ENCODE results near the gene TMEM123.

Gene TMEM123

DNA sequence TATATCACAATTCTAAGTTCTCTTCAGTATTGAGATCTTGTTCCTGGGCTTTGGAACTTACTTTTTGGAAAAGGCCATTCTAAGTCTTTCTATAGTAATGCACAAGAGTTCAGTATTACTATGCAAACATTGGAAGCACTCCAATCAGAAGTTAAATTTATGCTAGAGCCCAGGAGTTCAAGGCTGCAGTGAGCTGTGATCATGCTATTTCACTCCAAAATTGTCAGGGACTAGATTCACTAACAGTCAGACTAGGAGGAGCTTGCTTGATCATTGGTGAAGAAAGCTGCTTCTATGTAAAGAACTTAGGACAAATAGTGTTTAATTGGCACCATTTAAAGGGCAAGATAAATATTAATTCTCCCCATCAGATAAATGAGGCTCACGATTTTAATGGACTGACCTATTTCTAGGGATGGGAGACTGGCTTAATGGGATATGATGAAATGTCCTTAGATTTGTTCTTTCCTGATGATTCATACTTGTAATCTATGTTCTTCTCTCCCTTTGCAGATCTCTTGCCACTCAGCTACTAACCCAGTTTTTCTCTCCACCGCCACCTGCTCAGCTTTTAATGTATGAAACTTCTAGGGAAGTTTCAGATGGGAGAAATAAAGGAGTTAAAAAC, 32.6 kb upstream of the TMEM123 start:
- H3K36me3 Mint-ChIP-seq, result no peaks in the 10 kb centered on the region
- no peak overlapping the region for H3K27ac Mint-ChIP-seq
- no peak for ATAC-seq (ENCODE audit: low read depth)
- H3K9me3 Mint-ChIP-seq, result no peaks in the 10 kb centered on the region
- H3K4me3 Mint-ChIP-seq, result no peak overlapping the region
- peaks cover 8% of the 10 kb centered on the region for H3K4me1 Mint-ChIP-seq
- H3K27me3 Mint-ChIP-seq, result peaks cover 10% of the 10 kb centered on the region
- DNase-seq (ENCODE audit: low spot score in 2 of 2), result no peak

DNA sequence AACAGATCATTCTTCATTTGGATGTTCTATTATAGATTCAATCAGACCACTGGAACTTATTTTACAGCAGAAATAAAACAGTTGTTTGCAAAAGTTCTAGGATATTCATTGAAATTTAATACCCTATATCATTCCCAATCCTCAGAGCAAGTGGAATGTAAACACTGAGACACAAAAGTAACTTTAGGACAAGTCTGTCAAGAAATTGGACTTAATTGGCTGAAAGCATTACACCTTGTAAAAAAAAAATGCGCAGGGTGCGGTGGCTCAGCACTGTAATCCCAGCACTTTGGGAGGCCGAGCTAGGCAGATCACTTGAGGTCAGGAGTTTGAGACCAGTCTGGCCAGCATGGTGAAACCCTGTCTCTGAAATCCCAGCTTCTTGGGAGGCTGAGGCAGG, 29.9 kb upstream of the TMEM123 start:
- Mint-ChIP-seq H3K4me3 (no peak overlapping the region), H3K9me3 (no peaks in the 10 kb centered on the region), H3K27ac (no peak overlapping the region), H3K36me3 (no peaks in the 10 kb centered on the region), H3K4me1 (no peaks in the 10 kb centered on the region), H3K27me3 (peaks cover 10% of the 10 kb centered on the region)
- DNase-seq (ENCODE audit: low spot score in 2 of 2) (no peak), ATAC-seq (ENCODE audit: low read depth) (no peak)

DNA sequence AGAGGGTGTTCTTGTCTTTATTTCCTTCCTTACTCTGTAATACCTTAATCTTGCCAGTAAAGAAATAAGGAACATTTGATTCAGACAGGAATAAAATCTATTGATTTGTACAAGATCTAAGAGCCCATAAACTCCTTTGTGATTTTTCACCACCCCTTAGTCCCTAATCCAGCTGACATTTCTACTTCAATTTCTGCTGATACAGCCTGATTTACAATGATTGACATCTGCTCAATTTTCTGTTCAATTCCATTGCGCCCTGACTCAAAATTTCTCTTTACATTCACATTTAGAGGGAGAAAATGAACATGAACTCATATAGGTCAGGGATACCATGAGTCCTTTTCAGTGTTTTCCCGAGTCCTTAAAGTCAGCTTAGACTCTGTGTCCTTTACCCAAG, 27.2 kb upstream of the TMEM123 start:
- Mint-ChIP-seq H3K9me3 (no peaks in the 10 kb centered on the region), H3K4me3 (no peak overlapping the region), H3K4me1 (peaks cover 6% of the 10 kb centered on the region), H3K27ac (no peak overlapping the region), H3K36me3 (no peaks in the 10 kb centered on the region), H3K27me3 (peaks cover 10% of the 10 kb centered on the region)
- no peak for DNase-seq (ENCODE audit: low spot score in 2 of 2)
- no peak for ATAC-seq (ENCODE audit: low read depth)

DNA sequence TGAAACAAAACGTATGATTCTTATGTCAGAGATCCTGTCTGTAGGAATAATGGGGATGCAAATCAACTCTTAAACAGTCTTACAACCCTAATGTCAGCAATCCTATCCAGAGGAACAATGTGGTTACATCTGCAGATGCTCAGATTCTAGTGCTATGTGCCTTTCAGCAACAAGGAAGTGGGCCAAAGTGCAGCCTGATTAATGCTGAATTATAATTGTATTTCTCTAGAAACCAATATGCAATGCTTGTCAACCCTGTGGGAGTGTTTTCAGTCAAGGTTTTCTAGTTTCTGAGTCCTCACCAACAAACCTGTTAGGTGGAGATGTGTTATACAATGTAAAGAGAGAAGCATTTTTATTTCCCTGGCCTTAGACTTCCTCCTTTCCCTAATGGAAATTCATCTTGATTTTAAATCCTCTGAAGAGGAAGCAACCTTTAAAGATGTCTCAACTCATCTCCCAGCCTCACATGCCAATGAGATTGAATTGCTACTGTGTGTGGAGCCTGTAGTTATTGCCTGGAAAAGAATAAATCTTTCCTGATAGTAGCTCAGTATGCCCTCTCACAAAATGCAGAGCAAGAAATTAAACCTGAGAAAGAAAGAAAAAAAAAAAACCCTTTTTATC, 26.2 kb upstream of the TMEM123 start:
- Mint-ChIP-seq H3K27me3 (peaks cover 9% of the 10 kb centered on the region), H3K4me3 (no peak overlapping the region), H3K9me3 (no peaks in the 10 kb centered on the region), H3K36me3 (no peaks in the 10 kb centered on the region), H3K27ac (no peak overlapping the region), H3K4me1 (peaks cover 15% of the 10 kb centered on the region)
- no peak for ATAC-seq (ENCODE audit: low read depth)
- DNase-seq (ENCODE audit: low spot score in 2 of 2), result no peak

DNA sequence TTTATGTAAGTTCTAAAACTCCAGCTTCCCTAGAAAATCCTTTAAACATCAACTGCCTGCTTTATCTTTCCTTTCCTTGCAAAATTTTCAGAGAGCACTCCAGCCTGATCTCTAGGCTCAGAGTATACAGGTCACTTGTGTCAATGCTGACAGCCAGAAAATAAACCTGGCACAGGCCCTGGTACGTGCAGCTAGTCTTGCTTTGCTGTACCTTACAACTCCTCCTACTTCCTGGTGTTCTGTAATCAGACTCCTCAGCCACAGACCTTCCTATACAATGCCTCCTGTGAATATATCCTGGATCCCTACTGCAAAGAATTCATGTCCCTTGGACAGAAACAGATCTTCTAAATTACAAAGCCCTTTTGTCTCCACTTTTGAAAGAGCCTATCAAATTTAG, 24.2 kb upstream of the TMEM123 start:
- ATAC-seq (ENCODE audit: low read depth), result no peak
- no peaks in the 10 kb centered on the region for H3K36me3 Mint-ChIP-seq
- DNase-seq (ENCODE audit: low spot score in 2 of 2), result no peak
- peaks cover 12% of the 10 kb centered on the region for H3K27me3 Mint-ChIP-seq
- peaks cover 18% of the 10 kb centered on the region for H3K4me1 Mint-ChIP-seq
- H3K4me3 Mint-ChIP-seq, result no peak overlapping the region
- no peak overlapping the region for H3K27ac Mint-ChIP-seq
- no peaks in the 10 kb centered on the region for H3K9me3 Mint-ChIP-seq

DNA sequence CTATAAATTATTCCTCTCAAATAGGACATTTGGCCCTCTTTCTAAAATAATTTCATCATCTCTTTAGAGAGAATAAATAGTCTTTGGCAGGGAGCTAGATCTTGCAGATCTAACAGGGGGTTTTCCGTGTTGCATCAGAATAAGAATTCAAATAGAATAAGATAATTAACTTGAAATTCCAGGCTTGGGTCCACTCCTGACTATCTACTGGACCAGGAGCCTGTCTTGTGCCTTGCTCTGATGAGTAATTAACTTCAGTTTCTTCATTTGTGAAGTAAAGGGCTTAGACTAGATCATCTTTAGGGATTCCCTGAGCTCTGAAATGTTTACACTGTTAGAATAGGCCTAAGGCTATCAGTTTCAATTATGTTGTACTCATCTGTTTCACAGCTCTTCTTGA, 23.5 kb upstream of the TMEM123 start:
- peaks cover 18% of the 10 kb centered on the region for H3K4me1 Mint-ChIP-seq

DNA sequence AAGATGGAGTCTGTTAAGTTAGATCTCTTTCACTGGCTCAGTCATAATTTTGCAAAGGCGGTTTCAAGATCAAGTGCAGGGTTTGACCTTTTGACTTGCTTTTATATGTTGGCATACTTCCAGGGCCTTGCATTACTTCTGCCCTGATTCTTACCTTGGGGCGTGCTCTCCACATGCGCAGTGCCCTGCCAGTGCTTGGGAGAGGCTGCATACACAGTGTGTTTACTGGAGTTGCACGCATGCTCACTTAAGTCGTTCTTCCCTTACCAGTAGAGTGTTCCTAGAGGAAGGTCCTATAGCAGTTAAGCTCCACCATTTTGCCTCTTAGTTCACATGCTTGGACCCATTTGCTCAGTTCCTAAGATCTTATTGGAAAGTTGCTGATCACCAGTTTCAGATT, 21.0 kb upstream of the TMEM123 start:
- no peak for DNase-seq (ENCODE audit: low spot score in 2 of 2)

More for the DNA sequence above, 23.5 kb upstream of the TMEM123 start:
- Mint-ChIP-seq H3K36me3 (no peaks in the 10 kb centered on the region), H3K9me3 (no peaks in the 10 kb centered on the region), H3K4me3 (no peak overlapping the region), H3K27me3 (peaks cover 12% of the 10 kb centered on the region), H3K27ac (no peak overlapping the region)
- ATAC-seq (ENCODE audit: low read depth) (no peak), DNase-seq (ENCODE audit: low spot score in 2 of 2) (no peak)

DNA sequence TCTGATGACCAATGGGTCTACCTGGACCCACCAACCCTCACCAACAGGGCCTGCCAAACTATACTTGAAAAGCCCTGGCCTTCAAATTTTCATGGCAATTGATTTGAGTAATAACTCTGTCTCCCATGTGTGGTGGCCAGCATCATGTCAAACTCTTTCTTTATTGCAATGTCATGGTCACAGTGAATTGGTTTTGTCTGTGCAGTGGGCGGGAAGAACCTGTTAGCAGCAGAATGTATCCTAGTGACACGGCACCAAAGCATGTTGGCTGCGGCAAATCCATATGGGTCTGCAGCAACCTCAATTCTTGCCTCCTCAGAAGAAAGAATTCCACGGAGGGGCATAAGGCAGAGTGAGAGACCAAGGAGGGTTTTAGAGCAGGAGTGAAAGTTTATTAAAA, 19.6 kb upstream of the TMEM123 start:
- Mint-ChIP-seq H3K27me3 (peaks cover 6% of the 10 kb centered on the region), H3K9me3 (no peaks in the 10 kb centered on the region), H3K4me1 (peaks cover 26% of the 10 kb centered on the region), H3K4me3 (no peak overlapping the region), H3K36me3 (no peaks in the 10 kb centered on the region), H3K27ac (no peak overlapping the region)
- DNase-seq (ENCODE audit: low spot score in 2 of 2) (no peak), ATAC-seq (ENCODE audit: low read depth) (no peak)

More for the DNA sequence above, 21.0 kb upstream of the TMEM123 start:
- H3K4me1 Mint-ChIP-seq, result peaks cover 26% of the 10 kb centered on the region
- no peaks in the 10 kb centered on the region for H3K9me3 Mint-ChIP-seq
- no peaks in the 10 kb centered on the region for H3K36me3 Mint-ChIP-seq
- H3K4me3 Mint-ChIP-seq, result no peak overlapping the region
- no peak overlapping the region for H3K27ac Mint-ChIP-seq
- peaks cover 6% of the 10 kb centered on the region for H3K27me3 Mint-ChIP-seq
- ATAC-seq (ENCODE audit: low read depth), result no peak

DNA sequence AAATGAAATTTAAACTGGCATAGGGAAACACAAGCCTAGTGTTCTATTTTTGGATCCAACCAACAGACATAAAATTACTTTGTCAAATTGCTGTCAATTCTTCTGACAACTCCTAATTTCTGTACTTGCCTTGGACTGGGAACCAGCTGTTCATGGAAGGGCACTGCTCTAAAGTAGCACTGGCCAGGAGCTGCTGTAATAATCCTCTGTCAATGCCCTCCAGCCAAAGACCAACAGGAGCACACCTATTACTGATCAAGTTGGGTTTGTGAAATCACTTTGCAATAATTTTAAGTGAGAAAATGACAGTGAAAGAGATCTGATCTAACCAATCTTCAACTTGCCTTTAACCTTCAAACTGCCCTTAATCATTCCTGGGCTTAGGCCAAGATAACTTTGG, 18.9 kb upstream of the TMEM123 start:
- Mint-ChIP-seq H3K4me1 (peaks cover 21% of the 10 kb centered on the region), H3K27ac (peak overlapping the region; percentile 60), H3K27me3 (peaks cover 6% of the 10 kb centered on the region), H3K9me3 (no peaks in the 10 kb centered on the region), H3K36me3 (no peaks in the 10 kb centered on the region), H3K4me3 (no peak overlapping the region)
- ATAC-seq (ENCODE audit: low read depth), result no peak
- no peak for DNase-seq (ENCODE audit: low spot score in 2 of 2)

DNA sequence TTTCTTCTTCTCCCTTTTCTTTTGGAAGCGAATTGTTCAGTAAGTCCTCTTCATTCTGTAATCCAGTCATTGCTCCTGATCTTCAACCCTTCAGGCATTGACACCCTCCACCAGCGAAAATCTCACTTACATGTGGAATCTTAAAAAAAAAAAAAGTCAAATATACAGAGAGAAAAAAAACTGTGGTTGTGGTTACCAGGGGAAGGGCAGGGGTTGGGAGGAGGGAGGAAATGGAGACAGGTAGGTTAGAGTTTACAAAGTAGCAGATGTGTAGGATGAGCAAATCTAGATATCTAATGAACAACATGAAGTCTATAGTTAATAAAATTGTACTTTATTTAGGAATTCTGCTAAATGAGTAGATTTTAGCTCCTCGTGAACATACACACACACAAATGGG, 17.7 kb upstream of the TMEM123 start:
- Mint-ChIP-seq H3K9me3 (no peaks in the 10 kb centered on the region), H3K27ac (no peak overlapping the region), H3K36me3 (no peaks in the 10 kb centered on the region), H3K4me3 (no peak overlapping the region), H3K27me3 (peaks cover 6% of the 10 kb centered on the region), H3K4me1 (peaks cover 28% of the 10 kb centered on the region)
- ATAC-seq (ENCODE audit: low read depth) (no peak), DNase-seq (ENCODE audit: low spot score in 2 of 2) (no peak)

DNA sequence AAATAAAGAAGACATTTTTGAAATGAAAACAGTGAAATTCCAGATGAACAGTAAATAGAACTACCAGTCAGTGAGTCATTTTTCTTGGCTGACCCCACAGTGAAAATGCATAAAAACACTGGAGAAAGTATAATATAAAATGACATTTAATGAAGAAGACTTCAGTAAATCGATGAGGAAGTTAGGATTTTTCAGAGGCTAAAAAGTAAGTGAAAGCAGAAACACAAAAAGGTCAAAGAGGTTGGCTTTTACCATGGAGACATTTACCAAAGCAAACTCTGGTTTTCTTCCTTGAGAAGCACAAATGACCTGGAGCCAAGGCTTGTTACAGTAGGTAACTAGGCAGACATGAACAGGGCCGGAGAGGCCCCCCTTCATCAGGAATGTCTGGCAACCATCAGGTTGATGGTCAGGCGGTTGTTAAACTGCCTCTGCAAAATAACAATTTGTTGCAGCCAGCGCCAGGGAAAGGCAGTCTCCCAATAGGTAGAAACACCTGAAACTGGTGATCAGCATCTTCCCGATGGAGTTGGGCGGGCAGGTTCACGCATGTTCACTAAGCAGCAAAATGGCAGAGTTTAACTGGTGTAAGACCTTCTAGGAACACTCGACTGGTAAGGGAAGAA, 16.7 kb upstream of the TMEM123 start:
- Mint-ChIP-seq H3K4me3 (no peak overlapping the region), H3K36me3 (no peaks in the 10 kb centered on the region), H3K27me3 (peaks cover 6% of the 10 kb centered on the region), H3K4me1 (peaks cover 23% of the 10 kb centered on the region), H3K9me3 (no peaks in the 10 kb centered on the region), H3K27ac (no peak overlapping the region)
- ATAC-seq (ENCODE audit: low read depth) (no peak), DNase-seq (ENCODE audit: low spot score in 2 of 2) (no peak)

DNA sequence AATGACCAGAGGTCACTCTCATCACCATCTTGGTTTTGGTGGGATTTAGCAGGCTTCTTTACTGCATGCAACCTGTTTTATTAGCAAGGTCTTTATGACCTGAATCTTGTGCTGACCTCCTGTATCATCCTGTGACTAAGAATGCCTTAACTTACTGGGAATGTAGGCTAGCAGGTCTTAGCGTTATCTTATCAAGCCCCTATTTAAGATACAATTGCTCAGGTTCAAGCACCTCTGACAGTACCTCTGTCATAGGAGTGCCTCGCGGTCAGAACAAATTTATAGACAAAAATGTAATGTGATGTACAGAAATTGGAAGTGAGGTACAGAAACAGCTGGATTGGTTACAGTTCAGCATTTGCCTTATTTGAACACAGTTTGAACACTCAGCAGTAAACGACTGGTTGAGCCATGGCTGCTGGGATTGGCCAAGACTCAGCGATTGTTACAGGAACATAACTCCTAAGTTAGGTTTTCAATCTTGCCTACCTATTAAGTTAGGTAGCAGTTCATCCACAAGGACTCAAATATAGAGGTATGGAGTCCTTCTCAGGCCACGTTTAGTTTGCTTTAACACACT, 16.1 kb upstream of the TMEM123 start:
- no peaks in the 10 kb centered on the region for H3K36me3 Mint-ChIP-seq
- peaks cover 6% of the 10 kb centered on the region for H3K27me3 Mint-ChIP-seq
- no peak for DNase-seq (ENCODE audit: low spot score in 2 of 2)
- H3K9me3 Mint-ChIP-seq, result no peaks in the 10 kb centered on the region
- H3K27ac Mint-ChIP-seq, result no peak overlapping the region
- H3K4me1 Mint-ChIP-seq, result peaks cover 17% of the 10 kb centered on the region
- ATAC-seq (ENCODE audit: low read depth), result no peak
- no peak overlapping the region for H3K4me3 Mint-ChIP-seq

DNA sequence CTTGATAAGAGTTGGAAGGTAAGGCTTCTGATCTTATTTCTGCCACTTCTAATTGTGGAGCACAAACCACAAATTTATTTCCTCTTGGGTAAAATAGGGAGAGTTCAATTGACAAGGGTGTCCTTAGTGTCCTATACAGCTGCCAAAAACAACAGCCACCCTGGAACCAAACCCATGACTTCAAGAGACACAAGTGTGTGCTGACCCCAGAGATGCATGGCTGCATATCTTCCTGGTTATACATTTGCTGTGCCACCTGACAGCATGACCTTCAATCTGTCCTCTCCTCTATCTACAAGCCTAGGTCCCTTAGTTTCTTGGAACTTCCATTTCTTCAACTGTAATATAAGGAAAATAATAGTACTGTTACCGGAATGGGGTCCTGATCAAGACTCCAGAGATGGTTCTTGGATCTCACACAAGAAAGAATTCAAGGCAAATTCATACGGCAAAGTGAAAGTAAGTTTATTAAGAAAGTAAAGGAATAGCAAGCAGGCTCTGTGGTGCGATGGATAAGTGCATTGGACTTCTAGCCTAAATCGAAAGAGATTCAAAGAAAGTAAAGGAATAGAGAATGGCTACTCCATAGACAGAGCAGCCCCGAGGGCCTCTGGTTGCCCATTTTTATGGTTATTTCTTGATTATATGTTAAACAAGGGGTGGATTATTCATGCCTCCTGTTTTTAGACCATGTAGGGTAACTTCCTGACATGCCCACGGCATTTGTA, 15.5 kb upstream of the TMEM123 start:
- H3K4me3 Mint-ChIP-seq, result no peak overlapping the region
- no peaks in the 10 kb centered on the region for H3K36me3 Mint-ChIP-seq
- DNase-seq (ENCODE audit: low spot score in 2 of 2) (no peak), ATAC-seq (ENCODE audit: low read depth) (no peak)
- H3K27me3 Mint-ChIP-seq, result peaks cover 3% of the 10 kb centered on the region
- no peak overlapping the region for H3K27ac Mint-ChIP-seq
- H3K9me3 Mint-ChIP-seq, result no peaks in the 10 kb centered on the region
- peaks cover 15% of the 10 kb centered on the region for H3K4me1 Mint-ChIP-seq

DNA sequence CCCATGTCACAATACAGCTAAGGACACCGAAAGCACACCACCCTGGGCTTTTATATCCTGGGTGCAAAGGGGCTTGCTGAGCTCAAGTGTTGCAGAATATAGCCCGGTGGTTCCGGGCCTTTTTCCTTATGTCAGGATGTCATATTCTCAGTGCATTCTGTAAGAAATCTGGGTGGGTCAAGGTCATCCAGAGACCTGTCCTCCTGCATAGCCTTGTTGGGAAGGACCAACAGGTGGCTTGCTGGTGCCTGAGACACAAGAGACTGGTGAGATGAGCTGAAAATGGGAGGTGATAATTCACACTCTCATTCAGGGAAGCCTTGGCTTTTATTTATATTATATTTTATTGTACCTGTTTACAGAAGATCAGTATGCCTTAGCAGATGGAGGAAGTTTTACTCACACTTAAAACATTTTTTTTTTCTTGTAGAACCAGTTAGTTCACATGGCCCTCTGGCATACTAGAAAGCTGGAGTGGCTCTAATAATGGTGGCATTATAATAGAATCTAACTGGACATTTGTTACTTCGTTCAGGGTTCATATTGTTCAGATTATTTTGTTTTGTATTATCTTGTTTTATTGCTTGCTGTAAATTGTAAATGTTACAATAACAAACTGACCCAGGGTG, 14.6 kb upstream of the TMEM123 start:
- no peak for ATAC-seq (ENCODE audit: low read depth)

More for the DNA sequence above, 14.6 kb upstream of the TMEM123 start:
- H3K36me3 Mint-ChIP-seq, result no peaks in the 10 kb centered on the region
- DNase-seq (ENCODE audit: low spot score in 2 of 2), result no peak
- H3K27me3 Mint-ChIP-seq, result peaks cover under 1% of the 10 kb centered on the region
- no peak overlapping the region for H3K4me3 Mint-ChIP-seq
- H3K4me1 Mint-ChIP-seq, result peaks cover 15% of the 10 kb centered on the region
- no peak overlapping the region for H3K27ac Mint-ChIP-seq
- no peaks in the 10 kb centered on the region for H3K9me3 Mint-ChIP-seq
